Keratinocyte (primary cell): ENCODE data around the gene RNASE8. TPM values are rescaled to one million over a fixed set of nuclear protein-coding genes. Genes with fewer than 3 reads are reported as not detected.

Source experiments
- DNase-seq: peaks from one replicate; pipeline ENCODE4 v3.0.0-alpha.2; 2011; ENCODE audit warnings: low read depth, missing footprints, low spot score
- FAIRE-seq: peaks from 2 replicates; lab custom pipeline; 2011; peaks lifted over from hg19 to GRCh38; lab: Jason Lieb, UNC
- H2AFZ ChIP-seq: 2 replicates; pipeline ENCODE4 v1.6.0; 2012; ENCODE audit warnings: low read length, control low read depth, inconsistent platforms; ENCODE audit not compliant: control insufficient read depth
- H3K27ac ChIP-seq: 2 replicates; pipeline ENCODE4 v1.5.1; 2011; ENCODE audit warnings: low read length; ENCODE audit not compliant: control insufficient read depth, insufficient read depth
- H3K27me3 ChIP-seq: 3 replicates; pipeline ENCODE4 v1.6.0; 2011; ENCODE audit warnings: low read length; ENCODE audit not compliant: control insufficient read depth, insufficient read depth; ENCODE audit errors: extremely low read depth
- H3K36me3 ChIP-seq, 2 experiments: 2 replicates in 1 of 2; 3 replicates in 1 of 2; pipeline ENCODE4 v1.5.1; 2011; ENCODE audit warnings: low read length in 2 of 2, mild to moderate bottlenecking in 1 of 2; ENCODE audit not compliant: control insufficient read depth in 2 of 2, insufficient read depth in 2 of 2; ENCODE audit errors: extremely low read depth in 1 of 2
- H3K4me1 ChIP-seq: 3 replicates; pipeline ENCODE4 v1.5.1; 2011; ENCODE audit warnings: low read length; ENCODE audit not compliant: control insufficient read depth, insufficient read depth; ENCODE audit errors: extremely low read depth
- H3K4me2 ChIP-seq: 3 replicates; pipeline ENCODE4 v1.6.0; 2011; ENCODE audit warnings: low read depth, low read length; ENCODE audit not compliant: control insufficient read depth, insufficient read depth; ENCODE audit errors: extremely low read depth
- H3K4me3 ChIP-seq, 3 experiments: fragments of 200-600 bp in 1 of 3; sonication (generic) in 1 of 3; 2 replicates in 2 of 3; 3 replicates in 1 of 3; pipeline ENCODE4 v1.5.1; 2011 to 2016; ENCODE audit warnings: low read length in 3 of 3, mild to moderate bottlenecking in 3 of 3, control low read depth in 2 of 3, inconsistent platforms in 1 of 3, low read depth in 1 of 3, mixed read lengths in 1 of 3, mixed run types in 1 of 3, moderate library complexity in 1 of 3; ENCODE audit not compliant: control insufficient read depth in 2 of 3, insufficient read depth in 2 of 3; ENCODE audit errors: extremely low read depth in 1 of 3
- H3K79me2 ChIP-seq: 2 replicates; pipeline ENCODE4 v1.6.0; 2012; ENCODE audit warnings: low read length; ENCODE audit not compliant: control insufficient read depth, insufficient read depth
- H3K9ac ChIP-seq: 3 replicates; pipeline ENCODE4 v1.6.0; 2011; ENCODE audit warnings: low read length; ENCODE audit not compliant: control insufficient read depth, insufficient read depth; ENCODE audit errors: extremely low read depth
- H3K9me1 ChIP-seq: 3 replicates; pipeline ENCODE4 v1.6.0; 2011; ENCODE audit warnings: low read length; ENCODE audit not compliant: control insufficient read depth, insufficient read depth; ENCODE audit errors: extremely low read depth
- H3K9me3 ChIP-seq: 2 replicates; pipeline ENCODE4 v1.5.1; 2012; ENCODE audit warnings: low read depth, low read length; ENCODE audit not compliant: control insufficient read depth
- H4K20me1 ChIP-seq: 3 replicates; pipeline ENCODE4 v1.6.0; 2011; ENCODE audit warnings: low read length; ENCODE audit not compliant: control insufficient read depth, insufficient read depth; ENCODE audit errors: extremely low read depth
- EZH2 ChIP-seq: IDR thresholded peaks from one replicate; pipeline ENCODE4 v1.6.1; 2012; ENCODE audit warnings: inconsistent platforms, mild to moderate bottlenecking, low read length, moderate library complexity
- dilution Hi-C: fragments of 300-500 bp; cut with MboI; formaldehyde crosslinking; loops from one replicate; pipeline ENCODE4 v1.7.0; 2020; ENCODE audit warnings: low sequenced_read_pairs; ENCODE audit not compliant: extremely low pct_ligation_motif_present
- polyA plus RNA-seq, 5 experiments: library from polyadenylated mRNA; depleted of rRNA in 3 of 5; stranded (reverse) in 3 of 5; stranded (forward) in 1 of 5; unstranded in 1 of 5; fragments of >200 nt; gene quantifications; 1 replicate in 1 of 5; 2 replicates in 3 of 5; 3 replicates in 1 of 5; pipeline versions ENCODE4 v1.2.1 to v1.2.3, GENCODE V29; 2011 to 2012; ENCODE audit warnings: missing spikeins in 2 of 5, low read depth in 1 of 5, low replicate concordance in 1 of 5
- TF ChIP-seq, protein P1 (sequence below), 3 experiments: IDR thresholded peaks in 1 of 3; conservative IDR thresholded peaks in 1 of 3; optimal IDR thresholded peaks in 1 of 3; 2 replicates in 2 of 3; 3 replicates in 1 of 3; pipeline versions ENCODE3 to v1.5.1; 2011; ENCODE audit warnings: low read length in 3 of 3, mild to moderate bottlenecking in 3 of 3, moderate library complexity in 2 of 3, control low read depth in 1 of 3, inconsistent platforms in 1 of 3; ENCODE audit not compliant: insufficient read depth in 2 of 3; ENCODE audit errors: extremely low read depth in 1 of 3

The RNASE8 gene
- polyA plus RNA-seq, 1 donor (not counting 4 experiments of a cell fraction or from before 2014, with no cell fraction given) = not detected

DNA sequence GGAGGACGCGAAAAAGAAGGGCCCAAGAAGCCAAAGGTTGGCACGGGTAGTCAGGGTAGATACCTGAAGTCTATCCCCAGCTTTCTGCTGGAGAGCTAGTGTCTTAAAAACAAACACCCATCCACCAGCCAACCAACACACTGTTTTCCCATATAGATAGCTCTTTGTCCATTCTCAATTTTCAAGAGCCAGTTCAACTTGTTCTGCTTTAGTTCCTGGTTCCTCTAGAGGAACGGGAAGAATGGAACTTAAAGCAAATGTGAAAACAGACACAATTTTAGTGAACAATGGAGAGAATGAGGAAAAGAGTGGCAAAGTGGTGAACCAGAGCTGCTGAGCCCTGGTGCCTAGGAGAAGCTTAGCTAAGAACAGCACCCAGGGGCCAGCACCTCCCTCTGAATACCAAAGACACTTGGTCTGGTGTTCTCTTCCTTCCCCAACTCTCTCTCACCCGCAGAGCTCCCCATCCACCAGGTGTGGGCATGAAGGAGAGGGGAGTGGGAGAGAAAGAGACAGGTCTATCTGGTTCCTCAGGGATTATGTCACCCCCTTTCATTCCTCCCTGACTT is 36.6 kb upstream of the RNASE8 start:
- no peak for DNase-seq
- TF ChIP-seq EZH2 = no peak
- TF ChIP-seq, protein P1, sequence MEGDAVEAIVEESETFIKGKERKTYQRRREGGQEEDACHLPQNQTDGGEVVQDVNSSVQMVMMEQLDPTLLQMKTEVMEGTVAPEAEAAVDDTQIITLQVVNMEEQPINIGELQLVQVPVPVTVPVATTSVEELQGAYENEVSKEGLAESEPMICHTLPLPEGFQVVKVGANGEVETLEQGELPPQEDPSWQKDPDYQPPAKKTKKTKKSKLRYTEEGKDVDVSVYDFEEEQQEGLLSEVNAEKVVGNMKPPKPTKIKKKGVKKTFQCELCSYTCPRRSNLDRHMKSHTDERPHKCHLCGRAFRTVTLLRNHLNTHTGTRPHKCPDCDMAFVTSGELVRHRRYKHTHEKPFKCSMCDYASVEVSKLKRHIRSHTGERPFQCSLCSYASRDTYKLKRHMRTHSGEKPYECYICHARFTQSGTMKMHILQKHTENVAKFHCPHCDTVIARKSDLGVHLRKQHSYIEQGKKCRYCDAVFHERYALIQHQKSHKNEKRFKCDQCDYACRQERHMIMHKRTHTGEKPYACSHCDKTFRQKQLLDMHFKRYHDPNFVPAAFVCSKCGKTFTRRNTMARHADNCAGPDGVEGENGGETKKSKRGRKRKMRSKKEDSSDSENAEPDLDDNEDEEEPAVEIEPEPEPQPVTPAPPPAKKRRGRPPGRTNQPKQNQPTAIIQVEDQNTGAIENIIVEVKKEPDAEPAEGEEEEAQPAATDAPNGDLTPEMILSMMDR (optimal IDR thresholded peaks at IDR 0.05 in 1 of 3, IDR thresholded peaks at IDR 0.05 in 1 of 3, conservative IDR thresholded peaks at IDR 0.05 in 1 of 3; ENCODE audit: extremely low read depth in 1 of 3, insufficient read depth in 2 of 3, low read length in 3 of 3) = no peak
- Histone ChIP-seq H3K9me3 (no peaks in the 10 kb centered on the region), H3K27me3 (peaks cover 17% of the 10 kb centered on the region), H3K36me3 (no peaks in the 10 kb centered on the region), H4K20me1 (no peaks in the 10 kb centered on the region), H3K4me1 (peaks cover 6% of the 10 kb centered on the region), H2AFZ (no peak overlapping the region), H3K9me1 (no peaks in the 10 kb centered on the region), H3K4me3 (no peak overlapping the region), H3K4me2 (no peak overlapping the region), H3K9ac (no peak overlapping the region), H3K79me2 (no peaks in the 10 kb centered on the region), H3K27ac (no peak overlapping the region)
- no peak for FAIRE-seq
- dilution Hi-C loops = no loop called here

DNA sequence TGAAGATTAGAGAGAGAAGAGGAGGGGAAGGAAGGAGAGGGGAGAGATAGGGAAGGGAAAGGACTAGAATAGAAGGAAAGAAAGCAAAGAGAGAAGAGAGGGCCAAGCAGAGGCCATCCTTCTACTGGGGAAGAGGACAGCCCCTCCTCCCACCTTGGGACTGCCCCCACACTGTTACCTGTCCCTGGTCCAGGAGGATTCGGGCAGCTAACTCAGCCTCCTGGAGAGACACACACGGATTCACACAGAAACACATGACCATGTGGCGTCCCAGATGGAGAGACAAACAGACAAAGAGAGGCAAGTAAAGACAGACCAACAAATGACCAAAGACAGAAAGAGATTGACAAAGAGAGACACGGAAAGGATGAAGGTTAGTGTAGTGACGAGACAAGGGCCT is 34.9 kb upstream of the RNASE8 start:
- FAIRE-seq (no peak), DNase-seq (no peak)
- Histone ChIP-seq H3K9me1 (no peaks in the 10 kb centered on the region), H3K79me2 (no peaks in the 10 kb centered on the region), H3K4me2 (no peak overlapping the region), H3K27ac (no peak overlapping the region), H3K36me3 (no peaks in the 10 kb centered on the region), H3K9ac (no peak overlapping the region), H2AFZ (no peak overlapping the region), H3K27me3 (peaks cover 17% of the 10 kb centered on the region), H3K9me3 (no peaks in the 10 kb centered on the region), H3K4me3 (no peak overlapping the region), H4K20me1 (no peaks in the 10 kb centered on the region), H3K4me1 (peaks cover 6% of the 10 kb centered on the region)
- dilution Hi-C loops = no loop called here
- TF ChIP-seq, protein P1 (optimal IDR thresholded peaks at IDR 0.05 in 1 of 3, IDR thresholded peaks at IDR 0.05 in 1 of 3, conservative IDR thresholded peaks at IDR 0.05 in 1 of 3; ENCODE audit: extremely low read depth in 1 of 3, insufficient read depth in 2 of 3, low read length in 3 of 3) = no peak
- TF ChIP-seq EZH2 = no peak
